ENCODE results near the gene HEG1. TPM values are rescaled to one million over a fixed set of nuclear protein-coding genes. Genes with fewer than 3 reads are reported as not detected.

Gene HEG1
- total and polyA plus RNA-seq, 2 of the 13 experiments (the other 11 are each of a cell fraction or from before 2014, with no cell fraction given) = 10.7 to 18.2 TPM

- H4K20me1 ChIP-seq (ENCODE audit: insufficient read depth, low read length) = no peaks in the 10 kb centered on the region
- no peak overlapping the region for H3K9ac ChIP-seq (ENCODE audit: insufficient read depth, low read depth, low read length)
- H2AFZ ChIP-seq (ENCODE audit: low read length) = no peak overlapping the region
- no peaks in the 10 kb centered on the region for H3K9me3 ChIP-seq (ENCODE audit: low read length)
- DNase-seq (ENCODE audit: low spot score) = no peak
- no peak for TF ChIP-seq SP4 (CRISPR knock-in tag; IDR thresholded peaks at IDR 0.05)
- TF ChIP-seq MAFF (IDR thresholded peaks at IDR 0.05; ENCODE audit: low read depth, low read length) = 0 out of 2 replicates have a peak, but pooled peaks have one; percentile 13
- TF ChIP-seq MAFK (conservative IDR thresholded peaks at IDR 0.05 in 1 of 2, IDR thresholded peaks at IDR 0.05 in 1 of 2; ENCODE audit: low read length in 2 of 2) = peak; percentile 59 to 70
- H3K36me3 ChIP-seq (replicated peaks in 1 of 2; ENCODE audit: control insufficient read depth in 1 of 2, insufficient read depth in 2 of 2, low read length in 2 of 2) = peaks cover 25 to 60% of the 10 kb centered on the region in 2 experiments
- no peak for ATAC-seq
- no peak for FAIRE-seq
- intact Hi-C loops (cut with micrococcal nuclease; ENCODE audit: unreplicated experiment) (loop anchor here (5.0 kb wide), 1 partner anchor 444 kb away; no protein-coding TSS in a partner anchor), in situ Hi-C loops (cut with HindIII; ENCODE audit: extremely low pct_ligation_motif_present, low pct_unique_long_range_greater_than_20kb) (loop anchor here (10.0 to 25.0 kb wide), 2 partner anchors 167 to 439 kb away; no protein-coding TSS in a partner anchor)
- no peak overlapping the region for H3K27ac ChIP-seq (ENCODE audit: extremely low read length, insufficient read depth, low read length)
- no peaks in the 10 kb centered on the region for H3K79me2 ChIP-seq (ENCODE audit: insufficient read depth, low read length)
- POLR2A ChIA-PET = no interaction called here
- no peak overlapping the region for H3K4me2 ChIP-seq (ENCODE audit: low read depth, low read length)
- no peak overlapping the region for H3K4me3 ChIP-seq (replicated peaks in 1 of 3; ENCODE audit: insufficient read depth in 1 of 3, low read depth in 2 of 3, low read length in 3 of 3)
- CTCF ChIA-PET (ENCODE audit: low intra/inter-chr PET ratio, low total read pairs) = no interaction called here
- H3K4me1 ChIP-seq (ENCODE audit: insufficient read depth, low read length) = peaks cover 55% of the 10 kb centered on the region
- WGBS (ENCODE audit: low lambda C conversion rate) = 100% methylated on average over 2 of the region's 3 CpGs
- no TSS peak for BruUV-seq (replicated peaks)
- no peaks in the 10 kb centered on the region for H3K27me3 ChIP-seq (ENCODE audit: control insufficient read depth in 1 of 2, insufficient read depth in 2 of 2, low read length in 2 of 2)
Observed at GRCh38 chr3:124998247-124998630, 57.6 kb downstream of the HEG1 start.

GRCh38 chr3:124997303-124998246 lies 58.2 kb downstream of the HEG1 start:
- Histone ChIP-seq H2AFZ (ENCODE audit: low read length) (no peak overlapping the region), H3K27ac (ENCODE audit: extremely low read length, insufficient read depth, low read length) (no peak overlapping the region), H3K9ac (ENCODE audit: insufficient read depth, low read depth, low read length) (no peak overlapping the region), H3K4me2 (ENCODE audit: low read depth, low read length) (no peak overlapping the region), H3K79me2 (ENCODE audit: insufficient read depth, low read length) (no peaks in the 10 kb centered on the region), H3K4me3 (replicated peaks in 1 of 3; ENCODE audit: insufficient read depth in 1 of 3, low read depth in 2 of 3, low read length in 3 of 3) (no peak overlapping the region), H3K36me3 (replicated peaks in 1 of 2; ENCODE audit: control insufficient read depth in 1 of 2, insufficient read depth in 2 of 2, low read length in 2 of 2) (peaks cover 25 to 61% of the 10 kb centered on the region in 2 experiments), H4K20me1 (ENCODE audit: insufficient read depth, low read length) (no peaks in the 10 kb centered on the region), H3K27me3 (ENCODE audit: control insufficient read depth in 1 of 2, insufficient read depth in 2 of 2, low read length in 2 of 2) (no peaks in the 10 kb centered on the region), H3K4me1 (ENCODE audit: insufficient read depth, low read length) (peaks cover 51% of the 10 kb centered on the region), H3K9me3 (ENCODE audit: low read length) (no peaks in the 10 kb centered on the region)
- CTCF ChIA-PET (ENCODE audit: low intra/inter-chr PET ratio, low total read pairs) = no interaction called here
- DNase-seq (ENCODE audit: low spot score) = no peak
- intact Hi-C loops (cut with micrococcal nuclease; ENCODE audit: unreplicated experiment) = loop anchor here (5.0 kb wide), 1 partner anchor 445 kb away; no protein-coding TSS in a partner anchor
- POLR2A ChIA-PET = no interaction called here
- 94% methylated on average over 20 of the region's 21 CpGs for WGBS (ENCODE audit: low lambda C conversion rate)
- ATAC-seq = no peak
- in situ Hi-C loops (cut with HindIII; ENCODE audit: extremely low pct_ligation_motif_present, low pct_unique_long_range_greater_than_20kb) = loop anchor here (10.0 to 25.0 kb wide), 2 partner anchors 167 to 440 kb away; no protein-coding TSS in a partner anchor
- FAIRE-seq = no peak
- BruUV-seq (replicated peaks) = no TSS peak
- TF ChIP-seq ZNF503 (CRISPR knock-in tag; IDR thresholded peaks at IDR 0.05) (no peak), STAG1 (CRISPR knock-in tag; IDR thresholded peaks at IDR 0.05) (no peak), POLR2AphosphoS5 (IDR thresholded peaks at IDR 0.05; ENCODE audit: low read depth, low read length) (no peak), PLRG1 (conservative IDR thresholded peaks at IDR 0.05) (no peak)
- TF ChIP-seq, protein P1, sequence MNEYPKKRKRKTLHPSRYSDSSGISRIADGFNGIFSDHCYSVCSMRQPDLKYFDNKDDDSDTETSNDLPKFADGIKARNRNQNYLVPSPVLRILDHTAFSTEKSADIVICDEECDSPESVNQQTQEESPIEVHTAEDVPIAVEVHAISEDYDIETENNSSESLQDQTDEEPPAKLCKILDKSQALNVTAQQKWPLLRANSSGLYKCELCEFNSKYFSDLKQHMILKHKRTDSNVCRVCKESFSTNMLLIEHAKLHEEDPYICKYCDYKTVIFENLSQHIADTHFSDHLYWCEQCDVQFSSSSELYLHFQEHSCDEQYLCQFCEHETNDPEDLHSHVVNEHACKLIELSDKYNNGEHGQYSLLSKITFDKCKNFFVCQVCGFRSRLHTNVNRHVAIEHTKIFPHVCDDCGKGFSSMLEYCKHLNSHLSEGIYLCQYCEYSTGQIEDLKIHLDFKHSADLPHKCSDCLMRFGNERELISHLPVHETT (CRISPR knock-in tag; conservative IDR thresholded peaks at IDR 0.05) = no peak

Data from HepG2 (cell line).